ENCODE results near the gene TTC23L. TPM values are rescaled to one million over a fixed set of nuclear protein-coding genes. Genes with fewer than 3 reads are reported as not detected.
A peak's percentile ranks its signal among the peaks of the same experiment; 100 is the strongest.

TTC23L gene
- total RNA-seq, 1 donor from 2014 or later, result not detected

- DNase-seq (ENCODE audit: low spot score), result no peak
Measured at GRCh38 chr5:34868791-34869190, 29.8 kb downstream of the TTC23L start.

GRCh38 chr5:34869256-34869655 is 30.3 kb downstream of the TTC23L start:
- DNase-seq (ENCODE audit: low spot score), result no peak

GRCh38 chr5:34870382-34870781 is 31.4 kb downstream of the TTC23L start:
- DNase-seq (ENCODE audit: low spot score), result no peak

GRCh38 chr5:34876275-34876674 is 37.3 kb downstream of the TTC23L start:
- DNase-seq (ENCODE audit: low spot score), result no peak

- no peak for DNase-seq (ENCODE audit: low spot score)
Measured at GRCh38 chr5:34881246-34881645, 42.3 kb downstream of the TTC23L start.

GRCh38 chr5:34886392-34887119 is 47.6 kb downstream of the TTC23L start:
- DNase-seq (ENCODE audit: low spot score), result no peak

GRCh38 chr5:34889394-34889793 is 50.4 kb downstream of the TTC23L start:
- no peak for DNase-seq (ENCODE audit: low spot score)

GRCh38 chr5:34891981-34892380 is 53.0 kb downstream of the TTC23L start:
- no peak for DNase-seq (ENCODE audit: low spot score)

GRCh38 chr5:34892414-34892813 is 53.5 kb downstream of the TTC23L start:
- DNase-seq (ENCODE audit: low spot score), result no peak

GRCh38 chr5:34894716-34895115 is 55.8 kb downstream of the TTC23L start:
- DNase-seq (ENCODE audit: low spot score), result no peak

- DNase-seq (ENCODE audit: low spot score), result no peak
Measured at GRCh38 chr5:34895641-34896419, 56.9 kb downstream of the TTC23L start.

GRCh38 chr5:34897646-34898045 is 58.7 kb downstream of the TTC23L start:
- DNase-seq (ENCODE audit: low spot score), result no peak

- DNase-seq (ENCODE audit: low spot score), result no peak
Measured at GRCh38 chr5:34898258-34898895, 59.4 kb downstream of the TTC23L start.

- no peak for DNase-seq (ENCODE audit: low spot score)
Measured at GRCh38 chr5:34899066-34899465, 60.1 kb downstream of the TTC23L start.

GRCh38 chr5:34900652-34901051 is 61.7 kb downstream of the TTC23L start:
- DNase-seq (ENCODE audit: low spot score), result no peak

- no peak for DNase-seq (ENCODE audit: low spot score)
Measured at GRCh38 chr5:34903260-34903659, 64.3 kb downstream of the TTC23L start.

GRCh38 chr5:34905564-34905963 is 66.6 kb downstream of the TTC23L start:
- no peak for DNase-seq (ENCODE audit: low spot score)

GRCh38 chr5:34913072-34913471 is 74.1 kb downstream of the TTC23L start:
- no peak for DNase-seq (ENCODE audit: low spot score)

GRCh38 chr5:34914671-34915138 is 75.7 kb downstream of the TTC23L start:
- DNase-seq (ENCODE audit: low spot score), result no peak

- DNase-seq (ENCODE audit: low spot score), result peak; percentile 99
Measured at GRCh38 chr5:34915139-34915855, 76.3 kb downstream of the TTC23L start, which contains the start of the genes BRIX1 and RAD1. BRIX1 (plus strand) TSS chr5:34915711; CDS start chr5:34915739, 28 bp downstream. RAD1 (minus strand) TSS chr5:34915504; CDS start chr5:34914892, 612 bp downstream.

GRCh38 chr5:34915856-34916192 is 76.9 kb downstream of the TTC23L start:
- DNase-seq (ENCODE audit: low spot score), result no peak
